GM13976 (cell line): Measurements from ENCODE around the gene SIX2.

Source experiments
- DNase-seq: peaks from one replicate; pipeline ENCODE4 v3.0.0; 2012; ENCODE audit warnings: low spot score
- in situ Hi-C: fragments of 300-500 bp; cut with MboI; formaldehyde crosslinking; loops from one replicate; pipeline ENCODE4 v1.12.0; 2022; ENCODE audit warnings: low sequenced_read_pairs, mixed read lengths, inconsistent platforms; ENCODE audit not compliant: unreplicated experiment
- TF ChIP-seq, protein P1 (sequence below): IDR thresholded peaks from 2 replicates; pipeline ENCODE4 v1.5.1; 2012; ENCODE audit warnings: borderline replicate concordance, mild to moderate bottlenecking; ENCODE audit not compliant: insufficient read depth; ENCODE audit errors: extremely low read depth, missing control alignments, control extremely low read depth

The SIX2 gene

DNA sequence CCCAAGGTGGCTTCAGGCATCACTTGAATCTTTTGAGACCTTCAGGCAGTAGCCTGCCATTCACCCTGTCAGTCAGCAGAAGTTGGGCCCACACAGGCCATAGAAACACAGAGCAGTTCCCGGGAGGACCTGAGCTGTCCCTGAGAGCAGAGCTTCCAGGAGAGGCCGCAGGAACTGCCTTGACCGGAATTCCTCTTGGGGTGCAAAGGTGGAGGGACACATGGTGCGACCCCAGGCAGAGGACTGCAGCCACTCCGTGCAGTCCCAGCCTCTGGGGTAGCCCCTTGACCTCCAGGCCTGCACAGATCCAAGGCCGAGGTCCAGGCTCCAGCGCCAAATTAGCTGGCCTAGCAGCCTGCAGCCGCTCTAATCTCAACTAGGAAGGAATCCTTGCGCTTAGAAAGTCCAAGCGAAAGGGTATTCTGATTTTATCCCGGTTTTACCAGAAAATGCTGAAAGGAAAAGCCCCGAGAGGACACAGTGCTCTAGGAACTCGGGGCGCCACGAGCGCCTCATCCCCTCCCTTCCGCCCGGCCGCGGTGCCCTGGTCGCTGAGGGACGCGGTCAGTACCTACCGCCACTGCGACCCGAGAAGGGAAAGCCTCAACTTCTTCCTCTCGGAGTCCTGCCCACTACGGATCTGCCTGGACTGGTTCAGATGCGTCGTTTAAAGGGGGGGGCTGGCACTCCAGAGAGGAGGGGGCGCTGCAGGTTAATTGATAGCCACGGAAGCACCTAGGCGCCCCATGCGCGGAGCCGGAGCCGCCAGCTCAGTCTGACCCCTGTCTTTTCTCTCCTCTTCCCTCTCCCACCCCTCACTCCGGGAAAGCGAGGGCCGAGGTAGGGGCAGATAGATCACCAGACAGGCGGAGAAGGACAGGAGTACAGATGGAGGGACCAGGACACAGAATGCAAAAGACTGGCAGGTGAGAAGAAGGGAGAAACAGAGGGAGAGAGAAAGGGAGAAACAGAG, 5.4 kb downstream of the SIX2 start:
- in situ Hi-C loops, result no loop called here
- TF ChIP-seq, protein P1, sequence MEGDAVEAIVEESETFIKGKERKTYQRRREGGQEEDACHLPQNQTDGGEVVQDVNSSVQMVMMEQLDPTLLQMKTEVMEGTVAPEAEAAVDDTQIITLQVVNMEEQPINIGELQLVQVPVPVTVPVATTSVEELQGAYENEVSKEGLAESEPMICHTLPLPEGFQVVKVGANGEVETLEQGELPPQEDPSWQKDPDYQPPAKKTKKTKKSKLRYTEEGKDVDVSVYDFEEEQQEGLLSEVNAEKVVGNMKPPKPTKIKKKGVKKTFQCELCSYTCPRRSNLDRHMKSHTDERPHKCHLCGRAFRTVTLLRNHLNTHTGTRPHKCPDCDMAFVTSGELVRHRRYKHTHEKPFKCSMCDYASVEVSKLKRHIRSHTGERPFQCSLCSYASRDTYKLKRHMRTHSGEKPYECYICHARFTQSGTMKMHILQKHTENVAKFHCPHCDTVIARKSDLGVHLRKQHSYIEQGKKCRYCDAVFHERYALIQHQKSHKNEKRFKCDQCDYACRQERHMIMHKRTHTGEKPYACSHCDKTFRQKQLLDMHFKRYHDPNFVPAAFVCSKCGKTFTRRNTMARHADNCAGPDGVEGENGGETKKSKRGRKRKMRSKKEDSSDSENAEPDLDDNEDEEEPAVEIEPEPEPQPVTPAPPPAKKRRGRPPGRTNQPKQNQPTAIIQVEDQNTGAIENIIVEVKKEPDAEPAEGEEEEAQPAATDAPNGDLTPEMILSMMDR, result no peak

DNA sequence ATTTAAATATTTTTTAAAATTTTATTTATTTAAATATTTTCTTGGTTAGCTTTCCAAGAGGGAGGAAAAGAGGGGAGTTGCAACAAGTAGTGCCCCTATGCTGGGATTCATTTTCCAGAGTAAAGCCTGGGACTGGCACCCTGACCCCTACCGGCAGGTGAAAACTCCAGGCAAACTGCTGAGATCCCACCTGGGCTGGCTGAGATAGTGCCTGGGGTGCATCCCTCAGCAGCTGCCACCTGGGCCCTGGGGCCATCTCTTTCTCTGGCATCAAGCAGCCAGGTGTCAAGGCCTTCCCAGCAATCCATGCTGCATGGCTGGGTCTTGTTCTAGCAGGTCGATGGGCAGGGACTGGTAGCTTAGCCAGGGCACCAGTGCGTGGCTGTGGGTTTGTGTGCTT, 6.6 kb downstream of the SIX2 start:
- in situ Hi-C loops, result no loop called here
- DNase-seq, result no peak
- TF ChIP-seq, protein P1, result no peak

More for the DNA sequence above, 5.4 kb downstream of the SIX2 start:
- DNase-seq, result peak; percentile 31

DNA sequence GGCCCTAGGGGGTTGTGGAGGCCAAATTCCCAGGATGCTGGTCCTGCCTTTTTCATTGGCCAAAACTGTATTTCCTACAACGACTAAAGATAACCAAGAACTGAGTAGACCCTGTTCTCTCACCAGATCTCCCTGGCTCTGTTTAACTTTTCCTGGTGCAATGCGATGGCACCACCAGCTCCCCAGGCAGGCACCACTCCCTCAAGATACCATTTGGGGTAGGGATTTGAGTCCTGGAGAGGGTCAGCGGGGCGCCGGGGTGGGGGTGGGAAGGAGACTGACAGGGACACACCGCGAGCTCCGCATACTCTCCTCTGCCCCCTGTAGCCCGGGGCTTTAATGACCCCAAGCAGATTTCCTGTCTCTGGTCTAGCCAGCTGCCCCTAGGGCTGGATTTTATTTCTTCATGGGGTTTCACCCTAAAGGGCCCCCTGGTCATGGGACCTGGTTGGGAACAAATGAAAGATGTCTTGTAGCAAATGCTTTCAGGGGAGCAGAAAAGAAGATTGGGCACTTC, 7.3 kb downstream of the SIX2 start:
- no peak for DNase-seq
- in situ Hi-C loops, result no loop called here
- TF ChIP-seq, protein P1, result no peak

DNA sequence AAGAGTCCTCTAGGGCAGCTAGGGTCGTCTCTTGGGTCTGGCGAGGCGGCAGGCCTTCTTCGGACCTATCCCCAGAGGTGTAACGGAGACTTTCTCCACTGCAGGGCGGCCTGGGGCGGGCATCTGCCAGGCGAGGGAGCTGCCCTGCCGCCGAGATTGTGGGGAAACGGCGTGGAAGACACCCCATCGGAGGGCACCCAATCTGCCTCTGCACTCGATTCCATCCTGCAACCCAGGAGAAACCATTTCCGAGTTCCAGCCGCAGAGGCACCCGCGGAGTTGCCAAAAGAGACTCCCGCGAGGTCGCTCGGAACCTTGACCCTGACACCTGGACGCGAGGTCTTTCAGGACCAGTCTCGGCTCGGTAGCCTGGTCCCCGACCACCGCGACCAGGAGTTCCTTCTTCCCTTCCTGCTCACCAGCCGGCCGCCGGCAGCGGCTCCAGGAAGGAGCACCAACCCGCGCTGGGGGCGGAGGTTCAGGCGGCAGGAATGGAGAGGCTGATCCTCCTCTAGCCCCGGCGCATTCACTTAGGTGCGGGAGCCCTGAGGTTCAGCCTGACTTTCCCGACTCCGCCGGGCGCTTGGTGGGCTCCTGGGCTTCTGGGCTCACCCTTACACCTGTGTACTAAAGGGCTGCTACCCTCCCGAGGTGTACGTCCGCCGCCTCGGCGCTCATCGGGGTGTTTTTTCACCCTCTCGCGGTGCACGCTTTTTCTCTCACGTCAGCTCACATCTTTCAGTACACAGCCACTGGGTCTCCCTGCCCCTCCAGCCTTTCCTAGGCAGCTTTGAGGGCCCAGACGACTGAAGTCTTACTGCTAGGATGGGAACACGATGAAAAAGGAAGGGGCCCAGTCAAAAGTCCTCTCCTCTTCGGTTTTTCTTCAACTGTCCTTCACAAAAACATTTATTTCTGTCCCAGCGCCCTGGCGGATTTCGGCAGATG, 8.1 kb downstream of the SIX2 start:
- in situ Hi-C loops, result no loop called here
- peak; percentile 32 for DNase-seq
- TF ChIP-seq, protein P1, result no peak

DNA sequence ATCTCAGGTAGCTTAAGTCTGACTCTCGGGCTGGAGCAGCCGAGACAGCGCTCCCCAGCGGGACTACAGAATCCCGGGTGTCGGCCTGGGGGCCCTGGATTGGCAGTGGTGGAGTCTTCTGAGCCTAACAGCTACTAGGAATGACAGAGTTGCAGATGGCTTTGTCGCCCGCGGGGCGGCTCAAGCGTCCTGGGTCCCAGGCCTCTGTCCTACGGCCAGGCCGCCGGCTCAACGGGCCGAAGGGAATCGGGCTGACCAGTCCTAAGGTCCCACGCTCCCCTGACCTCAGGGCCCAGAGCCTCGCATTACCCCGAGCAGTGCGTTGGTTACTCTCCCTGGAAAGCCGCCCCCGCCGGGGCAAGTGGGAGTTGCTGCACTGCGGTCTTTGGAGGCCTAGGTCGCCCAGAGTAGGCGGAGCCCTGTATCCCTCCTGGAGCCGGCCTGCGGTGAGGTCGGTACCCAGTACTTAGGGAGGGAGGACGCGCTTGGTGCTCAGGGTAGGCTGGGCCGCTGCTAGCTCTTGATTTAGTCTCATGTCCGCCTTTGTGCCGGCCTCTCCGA, 8.8 kb downstream of the SIX2 start:
- in situ Hi-C loops, result no loop called here
- TF ChIP-seq, protein P1, result no peak
- DNase-seq, result no peak

DNA sequence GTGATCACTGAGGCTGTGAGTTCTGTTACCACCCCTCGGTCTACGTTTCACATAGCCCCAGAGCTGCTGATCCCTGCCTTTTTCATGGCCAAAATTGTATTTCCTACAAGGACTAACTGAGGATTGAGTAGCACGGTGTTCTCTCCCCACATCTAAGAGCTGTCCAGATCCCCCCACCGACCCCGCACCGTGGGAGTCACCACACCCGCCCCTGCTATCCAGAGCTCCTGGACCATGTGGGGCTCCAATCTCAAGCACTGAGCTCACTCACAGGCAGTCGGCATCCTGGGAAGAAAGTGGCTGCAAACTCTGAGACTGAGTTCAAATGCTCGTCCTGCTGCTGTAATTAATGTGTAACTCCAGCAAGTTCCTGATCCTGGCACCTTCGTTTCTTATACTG, 9.7 kb downstream of the SIX2 start:
- in situ Hi-C loops, result no loop called here

More for the DNA sequence above, 9.7 kb downstream of the SIX2 start:
- TF ChIP-seq, protein P1, result no peak
- DNase-seq, result no peak
